Measurements from ENCODE around the gene MAGI3.
A peak's percentile ranks its signal among the peaks of the same experiment; 100 is the strongest.
"Not testable (repeated sequence)": the region's sequence is repeated elsewhere in the genome, so short reads cannot be mapped to it uniquely, and the experiment has no call there.

MAGI3 gene

DNA sequence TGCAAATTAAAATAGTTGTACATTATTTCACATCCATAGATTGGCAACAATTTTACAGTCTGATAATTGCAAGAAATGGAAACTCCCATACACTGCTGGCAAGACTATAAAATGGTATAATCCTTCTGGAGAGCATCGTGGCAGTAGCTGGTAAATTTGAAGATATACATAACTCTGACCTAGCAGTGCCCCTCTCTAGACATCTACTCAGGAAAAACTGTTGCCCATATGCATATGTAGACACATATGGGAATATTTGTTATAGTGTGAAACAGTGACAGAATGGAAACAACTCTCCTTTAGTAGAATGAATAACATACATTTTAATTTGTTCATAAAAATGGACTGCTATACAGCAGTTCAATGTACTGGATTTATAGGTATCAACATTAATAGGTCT, 191.8 kb downstream of the MAGI3 start:
- DNase-seq (ENCODE audit: low read depth, low spot score): no peak
- no peak overlapping the region for H3K4me3 ChIP-seq (ENCODE audit: low read depth, low read length)
- TF ChIP-seq, protein P1, sequence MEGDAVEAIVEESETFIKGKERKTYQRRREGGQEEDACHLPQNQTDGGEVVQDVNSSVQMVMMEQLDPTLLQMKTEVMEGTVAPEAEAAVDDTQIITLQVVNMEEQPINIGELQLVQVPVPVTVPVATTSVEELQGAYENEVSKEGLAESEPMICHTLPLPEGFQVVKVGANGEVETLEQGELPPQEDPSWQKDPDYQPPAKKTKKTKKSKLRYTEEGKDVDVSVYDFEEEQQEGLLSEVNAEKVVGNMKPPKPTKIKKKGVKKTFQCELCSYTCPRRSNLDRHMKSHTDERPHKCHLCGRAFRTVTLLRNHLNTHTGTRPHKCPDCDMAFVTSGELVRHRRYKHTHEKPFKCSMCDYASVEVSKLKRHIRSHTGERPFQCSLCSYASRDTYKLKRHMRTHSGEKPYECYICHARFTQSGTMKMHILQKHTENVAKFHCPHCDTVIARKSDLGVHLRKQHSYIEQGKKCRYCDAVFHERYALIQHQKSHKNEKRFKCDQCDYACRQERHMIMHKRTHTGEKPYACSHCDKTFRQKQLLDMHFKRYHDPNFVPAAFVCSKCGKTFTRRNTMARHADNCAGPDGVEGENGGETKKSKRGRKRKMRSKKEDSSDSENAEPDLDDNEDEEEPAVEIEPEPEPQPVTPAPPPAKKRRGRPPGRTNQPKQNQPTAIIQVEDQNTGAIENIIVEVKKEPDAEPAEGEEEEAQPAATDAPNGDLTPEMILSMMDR (IDR thresholded peaks at IDR 0.05; ENCODE audit: low read depth, low read length): no peak
- in situ Hi-C loops (cut with HindIII; ENCODE audit: low sequenced_read_pairs): no loop called here

DNA sequence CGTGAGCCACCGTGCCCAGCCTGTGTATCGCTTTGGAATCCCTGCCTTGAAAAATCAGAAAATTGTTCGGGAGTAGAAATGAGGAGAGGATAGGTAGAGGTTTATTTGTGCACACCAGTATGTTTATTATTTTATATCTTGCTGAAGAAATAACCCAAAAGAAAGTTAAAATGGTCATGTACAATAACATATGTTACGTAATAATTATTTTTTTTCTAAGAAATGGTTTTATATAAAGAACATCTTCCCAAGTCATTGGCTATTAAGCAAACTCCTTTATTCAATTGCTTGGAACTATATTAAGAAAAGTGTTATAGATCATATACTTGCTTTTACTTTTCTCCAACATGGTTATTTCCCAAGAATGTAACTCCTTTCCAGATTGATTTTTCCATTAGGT, 197.2 kb downstream of the MAGI3 start:
- no peak overlapping the region for H3K4me3 ChIP-seq (ENCODE audit: low read depth, low read length)
- TF ChIP-seq, protein P1 (IDR thresholded peaks at IDR 0.05; ENCODE audit: low read depth, low read length): no peak
- DNase-seq (ENCODE audit: low read depth, low spot score): no peak
- in situ Hi-C loops (cut with HindIII; ENCODE audit: low sequenced_read_pairs): no loop called here

DNA sequence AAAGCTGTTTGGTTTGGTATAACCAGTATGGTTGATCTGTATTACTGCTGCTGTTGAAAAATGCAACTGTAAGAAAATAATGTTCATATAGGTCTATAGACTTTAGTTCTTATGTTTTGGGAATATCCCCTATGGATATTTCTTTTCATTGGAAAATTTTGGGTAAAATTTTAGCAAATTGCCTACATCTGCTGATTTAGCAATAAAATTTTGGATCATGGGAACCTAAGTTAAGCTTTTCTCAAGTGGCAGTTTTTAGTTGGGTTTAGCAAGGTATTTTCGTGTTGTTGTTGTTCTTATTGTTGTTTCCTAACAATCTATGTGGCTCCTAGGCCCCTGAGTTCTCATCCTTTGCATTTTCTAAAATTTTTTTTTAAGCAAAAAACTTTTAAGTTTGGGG, 201.9 kb downstream of the MAGI3 start:
- in situ Hi-C loops (cut with HindIII; ENCODE audit: low sequenced_read_pairs): no loop called here
- TF ChIP-seq, protein P1 (IDR thresholded peaks at IDR 0.05; ENCODE audit: low read depth, low read length): no peak
- DNase-seq (ENCODE audit: low read depth, low spot score): no peak
- no peak overlapping the region for H3K4me3 ChIP-seq (ENCODE audit: low read depth, low read length)

DNA sequence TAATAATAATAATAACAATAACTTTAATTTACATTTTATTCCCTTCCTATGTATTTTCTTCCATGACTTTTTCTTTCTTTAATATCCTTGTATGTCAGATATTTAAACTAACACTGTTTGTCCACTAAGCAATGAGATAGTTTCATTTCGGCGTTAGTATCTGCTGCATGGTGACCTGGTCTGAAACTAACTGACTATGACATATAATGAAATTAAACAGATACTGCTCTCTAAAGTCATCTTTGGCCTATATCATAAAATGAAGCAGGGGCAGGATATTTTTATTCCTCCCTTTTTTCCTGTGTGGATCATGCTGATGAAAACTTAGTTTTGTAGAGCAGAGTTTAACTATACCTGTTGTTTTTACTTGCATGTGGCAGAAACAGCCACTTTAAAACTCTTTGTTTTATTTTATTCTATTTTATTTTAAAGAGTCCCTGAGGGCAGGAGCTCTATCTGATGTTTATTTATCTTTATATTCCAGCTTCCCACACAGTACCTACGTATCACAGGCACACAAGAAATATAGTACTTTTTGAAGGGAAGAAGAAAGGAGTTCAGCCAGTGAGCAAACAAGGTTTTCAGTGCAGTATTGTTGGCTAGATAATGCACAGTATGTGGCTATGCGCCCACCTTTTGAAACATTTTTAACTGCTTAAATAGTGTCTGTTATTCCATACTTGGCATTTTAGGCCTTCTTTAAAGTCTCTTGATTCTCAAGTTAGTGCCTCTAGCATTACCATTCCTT, 203.4 kb downstream of the MAGI3 start:
- TF ChIP-seq, protein P1 (IDR thresholded peaks at IDR 0.05; ENCODE audit: low read depth, low read length): no peak
- H3K4me3 ChIP-seq (ENCODE audit: low read depth, low read length): no peak overlapping the region
- no peak for DNase-seq (ENCODE audit: low read depth, low spot score)
- in situ Hi-C loops (cut with HindIII; ENCODE audit: low sequenced_read_pairs): no loop called here

DNA sequence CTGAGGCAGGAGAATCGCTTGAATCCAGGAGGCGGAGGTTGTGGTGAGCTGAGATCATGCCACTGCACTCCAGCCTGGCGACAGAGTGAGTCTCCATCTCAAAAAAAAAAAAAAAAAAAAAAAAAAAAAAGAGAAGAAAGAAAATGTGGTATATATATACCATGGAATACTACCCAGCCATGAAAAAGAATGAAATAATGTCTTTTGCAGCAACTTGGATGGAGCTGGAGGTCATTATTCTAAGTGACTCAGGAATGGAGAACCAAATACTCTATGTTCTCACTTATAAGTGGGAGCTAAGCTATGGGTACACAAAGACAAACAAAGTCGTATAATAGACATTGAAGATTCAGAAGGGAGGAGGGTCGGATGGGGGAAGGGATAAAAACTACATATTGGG, 214.2 kb downstream of the MAGI3 start:
- DNase-seq (ENCODE audit: low read depth, low spot score); H3K4me3 ChIP-seq (ENCODE audit: low read depth, low read length); in situ Hi-C loops (cut with HindIII; ENCODE audit: low sequenced_read_pairs): not testable (repeated sequence)

DNA sequence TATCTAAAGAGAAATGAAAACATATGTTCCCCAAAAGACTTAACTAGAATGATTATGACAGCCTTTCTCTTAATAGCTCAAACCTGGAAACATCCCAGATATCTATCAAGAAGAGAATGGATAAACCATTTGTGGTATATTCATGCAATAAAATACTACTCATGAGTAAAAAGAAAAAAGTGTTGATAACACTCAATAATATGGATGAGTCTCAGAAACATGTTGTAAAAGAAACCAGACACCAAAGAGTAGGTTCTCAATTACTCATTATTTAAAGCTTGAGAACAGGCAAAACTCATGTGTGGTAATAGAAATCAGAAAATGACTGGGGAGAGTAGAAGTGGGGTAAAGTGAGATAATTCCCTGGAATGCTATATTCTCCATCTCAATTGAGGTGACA, 214.8 kb downstream of the MAGI3 start:
- no peak overlapping the region for H3K4me3 ChIP-seq (ENCODE audit: low read depth, low read length)

DNA sequence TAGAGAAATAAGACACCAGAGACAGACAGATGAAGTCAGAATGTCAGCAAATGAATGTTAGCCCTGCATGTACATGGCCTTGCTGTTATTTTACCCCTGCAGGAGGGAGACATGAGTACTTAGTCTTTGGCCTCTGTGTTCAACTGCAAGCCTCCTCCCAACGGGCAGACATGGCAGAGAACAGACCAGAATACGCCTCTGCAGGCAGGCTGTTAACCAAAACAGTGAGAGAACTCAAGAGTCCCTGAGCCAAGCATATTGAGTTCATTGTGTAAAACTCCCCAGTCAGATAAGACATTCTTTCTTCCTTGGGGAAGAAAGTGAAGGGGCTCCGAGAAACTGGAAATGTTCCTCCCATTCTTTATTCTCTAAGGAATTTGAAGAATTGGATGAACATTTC, 218.1 kb downstream of the MAGI3 start:
- in situ Hi-C loops (cut with HindIII; ENCODE audit: low sequenced_read_pairs): no loop called here
- TF ChIP-seq, protein P1 (IDR thresholded peaks at IDR 0.05; ENCODE audit: low read depth, low read length): no peak
- no peak overlapping the region for H3K4me3 ChIP-seq (ENCODE audit: low read depth, low read length)
- peak; percentile 12 for DNase-seq (ENCODE audit: low read depth, low spot score)

More for the DNA sequence above, 214.8 kb downstream of the MAGI3 start:
- no peak for DNase-seq (ENCODE audit: low read depth, low spot score)
- in situ Hi-C loops (cut with HindIII; ENCODE audit: low sequenced_read_pairs): no loop called here
- TF ChIP-seq, protein P1 (IDR thresholded peaks at IDR 0.05; ENCODE audit: low read depth, low read length): no peak
